KOPT-K1 (cell line): ENCODE results near the gene EP400.
"Not testable (repeated sequence)": the region's sequence is repeated elsewhere in the genome, so short reads cannot be mapped to it uniquely, and the experiment has no call there.

Experiments used
- H3K27ac ChIP-seq: fragments of 200-600 bp; sonication (generic); 2 replicates; pipeline ENCODE4 v1.5.1; 2016; ENCODE audit warnings: antibody characterized with exemption, mild to moderate bottlenecking, low read depth, low read length; ENCODE audit not compliant: poor library complexity, severe bottlenecking
- H3K36me3 ChIP-seq: fragments of 200-600 bp; sonication (generic); 2 replicates; pipeline ENCODE4 v1.5.1; 2017; ENCODE audit warnings: antibody characterized with exemption, mild to moderate bottlenecking, low read length, moderate library complexity; ENCODE audit not compliant: insufficient read depth
- H3K9me3 ChIP-seq: fragments of 200-600 bp; sonication (generic); 2 replicates; pipeline ENCODE4 v1.5.1; 2017; ENCODE audit warnings: antibody characterized with exemption, low read length, mild to moderate bottlenecking; ENCODE audit not compliant: insufficient read depth, poor library complexity, severe bottlenecking

EP400 gene

GRCh38 chr12:131948166-131948712 lies 1.5 kb upstream of the EP400 start:
- Histone ChIP-seq H3K36me3 (peaks cover 20% of the 10 kb centered on the region), H3K27ac (no peak overlapping the region), H3K9me3 (no peaks in the 10 kb centered on the region)

GRCh38 chr12:131948713-131949430 lies 870 bp upstream of the EP400 start:
- peaks cover 14% of the 10 kb centered on the region for H3K36me3 ChIP-seq
- peak overlapping the region; percentile 93 for H3K27ac ChIP-seq
- not testable (repeated sequence) for H3K9me3 ChIP-seq

- Histone ChIP-seq H3K36me3 (no peaks in the 10 kb centered on the region), H3K27ac (peak overlapping the region; percentile 93), H3K9me3 (no peaks in the 10 kb centered on the region)
Measured at GRCh38 chr12:131950182-131950913, 606 bp downstream of the EP400 start.

- not testable (repeated sequence) for H3K9me3 ChIP-seq, H3K27ac ChIP-seq, H3K36me3 ChIP-seq
Measured at GRCh38 chr12:131953810-131954209, 4.1 kb downstream of the EP400 start.

- H3K36me3 ChIP-seq, H3K9me3 ChIP-seq, H3K27ac ChIP-seq: not testable (repeated sequence)
Measured at GRCh38 chr12:131954460-131954859, 4.7 kb downstream of the EP400 start.

GRCh38 chr12:131959116-131959515 lies 9.4 kb downstream of the EP400 start:
- Histone ChIP-seq H3K27ac (no peak overlapping the region), H3K9me3 (no peaks in the 10 kb centered on the region), H3K36me3 (peaks cover 31% of the 10 kb centered on the region)

- Histone ChIP-seq H3K9me3 (no peaks in the 10 kb centered on the region), H3K36me3 (peaks cover 38% of the 10 kb centered on the region), H3K27ac (no peak overlapping the region)
Measured at GRCh38 chr12:131959641-131960589, 10.2 kb downstream of the EP400 start.

GRCh38 chr12:131960590-131961325 lies 11.0 kb downstream of the EP400 start:
- not testable (repeated sequence) for H3K27ac ChIP-seq, H3K9me3 ChIP-seq
- peaks cover 46% of the 10 kb centered on the region for H3K36me3 ChIP-seq

- H3K27ac ChIP-seq: not testable (repeated sequence)
- peaks cover 47% of the 10 kb centered on the region for H3K36me3 ChIP-seq
Measured at GRCh38 chr12:131961328-131961727, 11.6 kb downstream of the EP400 start.

GRCh38 chr12:131962069-131962468 lies 12.3 kb downstream of the EP400 start:
- Histone ChIP-seq H3K9me3 (no peaks in the 10 kb centered on the region), H3K27ac (no peak overlapping the region), H3K36me3 (peaks cover 47% of the 10 kb centered on the region)

More at GRCh38 chr12:131961328-131961727, 11.6 kb downstream of the EP400 start:
- H3K9me3 ChIP-seq: not testable (repeated sequence)

- Histone ChIP-seq H3K9me3 (no peaks in the 10 kb centered on the region), H3K36me3 (peaks cover 47% of the 10 kb centered on the region), H3K27ac (no peak overlapping the region)
Measured at GRCh38 chr12:131963381-131963780, 13.6 kb downstream of the EP400 start.

- no peaks in the 10 kb centered on the region for H3K9me3 ChIP-seq
- H3K36me3 ChIP-seq: peaks cover 53% of the 10 kb centered on the region
- H3K27ac ChIP-seq: no peak overlapping the region
Measured at GRCh38 chr12:131965073-131965472, 15.3 kb downstream of the EP400 start.

GRCh38 chr12:131971226-131971625 lies 21.5 kb downstream of the EP400 start:
- H3K36me3 ChIP-seq: peaks cover 41% of the 10 kb centered on the region
- no peaks in the 10 kb centered on the region for H3K9me3 ChIP-seq
- H3K27ac ChIP-seq: no peak overlapping the region

GRCh38 chr12:131975228-131975627 lies 25.5 kb downstream of the EP400 start:
- Histone ChIP-seq H3K9me3 (no peaks in the 10 kb centered on the region), H3K27ac (no peak overlapping the region), H3K36me3 (peaks cover 55% of the 10 kb centered on the region)
